Right ventricle myocardium inferior (tissue), 1 donor: Measurements from ENCODE around the gene NHLRC1. TPM values are rescaled to one million over a fixed set of nuclear protein-coding genes. Genes with fewer than 3 reads are reported as not detected.
A peak's percentile ranks its signal among the peaks of the same experiment; 100 is the strongest.

ENCODE experiments used
- ATAC-seq: fragments of 200-7000 bp; cut with Tn5 transposase; one replicate; pipeline ENCODE4 v1.9.1; 2020; ENCODE audit warnings: mild to moderate bottlenecking, moderate library complexity
- DNase-seq: peaks from one replicate; pipeline ENCODE4 v3.0.0; 2021; ENCODE audit errors: missing footprints
- intact Hi-C: fragments of 100-400 bp; cut with DNase I; formaldehyde crosslinking; loops from one replicate; pipeline ENCODE4 v1.11.0; 2022
- total RNA-seq: library from RNA; stranded (reverse); fragmentation: NEBNext Ultra II Directional; extraction: Animal tissue kit (Norgen Biotek cat#: 25700); gene quantifications from one replicate; pipeline ENCODE4 v1.2.1, GENCODE V29; 2021
- donor health status: DM: no; HTN: yes; CAD: no; lungs with severe emphysema.

Gene NHLRC1
- total RNA-seq, 1 donor from 2014 or later, result 1.2 TPM

GRCh38 chr6:18096423-18096822, 26.1 kb downstream of the NHLRC1 start:
- ATAC-seq (no peak), DNase-seq (no peak)
- intact Hi-C loops, result no loop called here

- no peak for ATAC-seq
- intact Hi-C loops, result no loop called here
Observed at GRCh38 chr6:18091382-18091781, 31.1 kb downstream of the NHLRC1 start.

GRCh38 chr6:18090349-18090786, 32.1 kb downstream of the NHLRC1 start:
- ATAC-seq, result no peak
- intact Hi-C loops, result no loop called here
- DNase-seq, result no peak

More at GRCh38 chr6:18091382-18091781, 31.1 kb downstream of the NHLRC1 start:
- DNase-seq, result no peak

- no peak for ATAC-seq
- no peak for DNase-seq
- intact Hi-C loops, result no loop called here
Observed at GRCh38 chr6:18088419-18089296, 33.8 kb downstream of the NHLRC1 start.

- intact Hi-C loops, result no loop called here
- ATAC-seq, result no peak
- DNase-seq, result no peak
Observed at GRCh38 chr6:18087396-18088165, 34.9 kb downstream of the NHLRC1 start.

GRCh38 chr6:18081025-18081668, 41.3 kb downstream of the NHLRC1 start:
- intact Hi-C loops, result no loop called here
- DNase-seq (no peak), ATAC-seq (no peak)

GRCh38 chr6:18080544-18080943, 41.9 kb downstream of the NHLRC1 start:
- intact Hi-C loops, result no loop called here
- no peak for DNase-seq
- ATAC-seq, result no peak

- intact Hi-C loops, result no loop called here
- DNase-seq (no peak), ATAC-seq (peak; percentile 13)
Observed at GRCh38 chr6:18078866-18079265, 43.6 kb downstream of the NHLRC1 start.

GRCh38 chr6:18076231-18076630, 46.2 kb downstream of the NHLRC1 start:
- intact Hi-C loops, result no loop called here
- DNase-seq (no peak), ATAC-seq (no peak)

GRCh38 chr6:18072841-18073240, 49.6 kb downstream of the NHLRC1 start:
- intact Hi-C loops, result no loop called here
- no peak for DNase-seq
- no peak for ATAC-seq

- ATAC-seq, result no peak
- DNase-seq, result no peak
- intact Hi-C loops, result no loop called here
Observed at GRCh38 chr6:18070486-18070885, 52.0 kb downstream of the NHLRC1 start.

Other genes starting within 250 kb of the NHLRC1 start
- 57.3 TPM for gene KIF13A, start 135.0 kb downstream of the NHLRC1 start, total RNA-seq
- gene TPMT, start 32.4 kb upstream of the NHLRC1 start, total RNA-seq, result 12.0 TPM
- gene KDM1B, start 32.7 kb upstream of the NHLRC1 start, total RNA-seq, result 13.0 TPM
- 68.6 TPM for gene DEK, start 141.9 kb upstream of the NHLRC1 start, total RNA-seq